Peyer's patch (tissue), 4 donors: Measurements from ENCODE around the gene HUS1. TPM values are rescaled to one million over a fixed set of nuclear protein-coding genes. Genes with fewer than 3 reads are reported as not detected.

Source experiments
- DNase-seq, 3 donors: peaks; one replicate each; pipeline ENCODE4 v3.0.0-alpha.2; 2017 to 2019
- H3K27ac ChIP-seq, 4 donors: fragments of 200-600 bp; sonication (generic); one replicate each; pipeline ENCODE4 v1.5.1; 2016 to 2019
- H3K27me3 ChIP-seq, 2 donors: fragments of 200-600 bp; sonication (generic); one replicate each; pipeline ENCODE4 v1.5.1; 2019
- H3K36me3 ChIP-seq, 3 donors: fragments of 200-600 bp; sonication (generic); one replicate each; pipeline ENCODE4 v1.5.1; 2016 to 2019
- H3K4me1 ChIP-seq, 4 donors: fragments of 200-600 bp; sonication (generic); one replicate each; pipeline ENCODE4 v1.5.1; 2016 to 2019
- H3K4me3 ChIP-seq, 4 donors: fragments of 200-600 bp; sonication (generic); 1 replicate in 3 of 4; 2 replicates in 1 of 4; pipeline ENCODE4 v1.5.1; 2016 to 2019; ENCODE audit warnings: mild to moderate bottlenecking in 1 of 4
- H3K9me3 ChIP-seq, 4 donors: fragments of 200-600 bp; sonication (generic); one replicate each; pipeline ENCODE4 v1.5.1; 2016 to 2019; ENCODE audit warnings: mild to moderate bottlenecking in 1 of 4
- POLR2A ChIP-seq, 2 donors: fragments of 450-650 bp; IDR thresholded peaks; one replicate each; pipeline ENCODE4 v1.5.1; 2017; ENCODE audit warnings: antibody characterized with exemption in 2 of 2, mild to moderate bottlenecking in 2 of 2, moderate library complexity in 2 of 2
- total RNA-seq, 4 donors: library from RNA; depleted of rRNA; stranded (reverse); fragments of >200 nt; gene quantifications; one replicate each; pipeline ENCODE4 v1.1.0, GENCODE V29; 2016
- TF ChIP-seq, protein P1 (sequence below), 6 experiments: fragments of 450-650 bp in 4 of 6; fragments of 200-600 bp in 2 of 6; sonication (generic) in 1 of 6; IDR thresholded peaks; one replicate each; pipeline ENCODE4 v1.5.1; 2017 to 2019; ENCODE audit warnings: antibody characterized with exemption in 6 of 6, mild to moderate bottlenecking in 3 of 6, moderate library complexity in 1 of 6

Gene HUS1
- total RNA-seq: 10 to 100 TPM; 33.6 to 63.4 (median 53.4) TPM

- H3K36me3 ChIP-seq: peaks cover 0 to 39% (median 0%) of the 10 kb centered on the region in 3 donors
- peak; percentile 93 to 98 (median 94) for DNase-seq
- peak within 1 kb of the TSS; percentile 82 to 91 (median 84) for H3K27ac ChIP-seq
- H3K4me3 ChIP-seq: peak within 1 kb of the TSS; percentile 58 to 84 (median 72)
- peaks cover 0 to 10% (median 3%) of the 10 kb centered on the region in 4 donors for H3K4me1 ChIP-seq
- H3K9me3 ChIP-seq: no peaks in the 10 kb centered on the region
- TF ChIP-seq, protein P1, sequence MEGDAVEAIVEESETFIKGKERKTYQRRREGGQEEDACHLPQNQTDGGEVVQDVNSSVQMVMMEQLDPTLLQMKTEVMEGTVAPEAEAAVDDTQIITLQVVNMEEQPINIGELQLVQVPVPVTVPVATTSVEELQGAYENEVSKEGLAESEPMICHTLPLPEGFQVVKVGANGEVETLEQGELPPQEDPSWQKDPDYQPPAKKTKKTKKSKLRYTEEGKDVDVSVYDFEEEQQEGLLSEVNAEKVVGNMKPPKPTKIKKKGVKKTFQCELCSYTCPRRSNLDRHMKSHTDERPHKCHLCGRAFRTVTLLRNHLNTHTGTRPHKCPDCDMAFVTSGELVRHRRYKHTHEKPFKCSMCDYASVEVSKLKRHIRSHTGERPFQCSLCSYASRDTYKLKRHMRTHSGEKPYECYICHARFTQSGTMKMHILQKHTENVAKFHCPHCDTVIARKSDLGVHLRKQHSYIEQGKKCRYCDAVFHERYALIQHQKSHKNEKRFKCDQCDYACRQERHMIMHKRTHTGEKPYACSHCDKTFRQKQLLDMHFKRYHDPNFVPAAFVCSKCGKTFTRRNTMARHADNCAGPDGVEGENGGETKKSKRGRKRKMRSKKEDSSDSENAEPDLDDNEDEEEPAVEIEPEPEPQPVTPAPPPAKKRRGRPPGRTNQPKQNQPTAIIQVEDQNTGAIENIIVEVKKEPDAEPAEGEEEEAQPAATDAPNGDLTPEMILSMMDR (IDR thresholded peaks at IDR 0.05): no peak
- peak; percentile 57 to 83 for TF ChIP-seq POLR2A (IDR thresholded peaks at IDR 0.05)
- H3K27me3 ChIP-seq: no peaks in the 10 kb centered on the region
Observed at GRCh38 chr7:47979145-47979831, at the start of gene HUS1. Gene HUS1 (minus strand): TSS chr7:47979615. CDS start chr7:47979519, 96 bp downstream.

- H3K4me1 ChIP-seq: no peaks in the 10 kb centered on the region
- H3K4me3 ChIP-seq: no peak within 1 kb of the TSS
- no peaks in the 10 kb centered on the region for H3K36me3 ChIP-seq
- DNase-seq: no peak
- H3K9me3 ChIP-seq: no peaks in the 10 kb centered on the region
- no peaks in the 10 kb centered on the region for H3K27me3 ChIP-seq
- no peak within 1 kb of the TSS for H3K27ac ChIP-seq
- TF ChIP-seq, protein P1 (IDR thresholded peaks at IDR 0.05): no peak
- no peak for TF ChIP-seq POLR2A (IDR thresholded peaks at IDR 0.05)
Observed at GRCh38 chr7:48028938-48029337, 49.5 kb upstream of the HUS1 start, which contains the start of gene SUN3. Gene SUN3 (minus strand): TSS chr7:48029107. CDS start chr7:48028938, 169 bp downstream.

DNA sequence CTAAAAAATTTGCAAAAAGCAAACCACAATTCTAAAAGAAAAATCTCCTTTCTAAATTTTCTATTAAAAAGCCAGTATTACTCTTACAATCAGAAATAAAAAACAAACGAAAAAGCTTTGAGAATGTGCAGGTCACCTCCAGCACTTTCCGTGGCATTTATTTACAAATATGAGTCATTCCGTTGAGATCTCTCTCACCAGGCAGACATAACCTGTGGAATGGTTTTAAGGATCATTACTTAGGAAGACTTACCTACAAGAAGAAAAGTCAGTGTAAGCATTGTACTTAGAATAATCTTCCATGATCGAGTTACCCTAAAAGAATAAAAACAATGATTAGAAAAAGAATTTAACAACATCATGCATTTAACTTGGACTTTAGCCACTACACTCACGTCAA is 46.2 kb upstream of the HUS1 start:
- no peaks in the 10 kb centered on the region for H3K36me3 ChIP-seq
- no peak overlapping the region for H3K27ac ChIP-seq
- no peak for DNase-seq
- H3K4me1 ChIP-seq: no peaks in the 10 kb centered on the region
- no peak overlapping the region for H3K4me3 ChIP-seq
- H3K27me3 ChIP-seq: no peaks in the 10 kb centered on the region
- TF ChIP-seq POLR2A (IDR thresholded peaks at IDR 0.05): no peak
- TF ChIP-seq, protein P1 (IDR thresholded peaks at IDR 0.05): no peak
- no peaks in the 10 kb centered on the region for H3K9me3 ChIP-seq

DNA sequence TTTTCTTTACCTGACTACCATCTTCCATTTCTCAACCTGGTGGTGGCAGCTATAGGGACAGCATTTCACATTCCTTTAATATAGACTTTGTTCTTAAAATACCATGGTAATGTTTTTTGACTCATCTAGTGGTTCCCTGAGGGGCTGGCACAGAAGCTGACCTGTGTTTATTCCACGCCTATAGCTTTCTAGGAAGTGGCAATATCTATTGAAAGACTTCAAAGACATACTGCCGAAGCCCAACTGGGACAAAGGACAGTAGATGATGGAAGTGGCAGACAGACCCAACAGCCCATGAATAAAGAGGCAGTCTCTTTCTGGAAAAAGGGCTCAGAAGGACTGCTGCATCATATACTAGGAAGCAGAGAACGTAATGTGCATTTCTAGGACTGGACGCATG is 38.3 kb upstream of the HUS1 start:
- no peak for DNase-seq
- Histone ChIP-seq H3K4me1 (no peaks in the 10 kb centered on the region), H3K4me3 (no peak overlapping the region), H3K9me3 (no peaks in the 10 kb centered on the region), H3K27me3 (no peaks in the 10 kb centered on the region), H3K36me3 (no peaks in the 10 kb centered on the region), H3K27ac (no peak overlapping the region)
- TF ChIP-seq, protein P1 (IDR thresholded peaks at IDR 0.05): no peak
- no peak for TF ChIP-seq POLR2A (IDR thresholded peaks at IDR 0.05)

GRCh38 chr7:48016641-48017040 is 37.2 kb upstream of the HUS1 start:
- TF ChIP-seq, protein P1 (IDR thresholded peaks at IDR 0.05): no peak
- TF ChIP-seq POLR2A (IDR thresholded peaks at IDR 0.05): no peak
- H3K36me3 ChIP-seq: no peaks in the 10 kb centered on the region

More at GRCh38 chr7:48016641-48017040, 37.2 kb upstream of the HUS1 start:
- Histone ChIP-seq H3K27me3 (no peaks in the 10 kb centered on the region), H3K4me3 (no peak overlapping the region), H3K27ac (no peak overlapping the region), H3K4me1 (no peaks in the 10 kb centered on the region), H3K9me3 (no peaks in the 10 kb centered on the region)
- no peak for DNase-seq
